ENCODE measurements around the gene SURF2. TPM values are rescaled to one million over a fixed set of nuclear protein-coding genes. Genes with fewer than 3 reads are reported as not detected.
"Not testable (repeated sequence)": the region's sequence is repeated elsewhere in the genome, so short reads cannot be mapped to it uniquely, and the experiment has no call there.

The SURF2 gene
- total RNA-seq, 1 experiment from 2014 or later, result 20.6 TPM

GRCh38 chr9:133389025-133389557 is 32.7 kb downstream of the SURF2 start:
- Mint-ChIP-seq H3K27ac (ENCODE audit: unreplicated experiment) (no peak overlapping the region), H3K27me3 (ENCODE audit: unreplicated experiment) (peaks cover 32% of the 10 kb centered on the region), H3K9me3 (ENCODE audit: low read depth, unreplicated experiment) (no peaks in the 10 kb centered on the region), H3K36me3 (ENCODE audit: insufficient read depth, unreplicated experiment) (no peaks in the 10 kb centered on the region), H3K4me3 (ENCODE audit: low read depth, unreplicated experiment) (no peak overlapping the region), H3K4me1 (ENCODE audit: low read depth, unreplicated experiment) (no peaks in the 10 kb centered on the region)
- DNase-seq, result no peak
- TF ChIP-seq, protein P1, sequence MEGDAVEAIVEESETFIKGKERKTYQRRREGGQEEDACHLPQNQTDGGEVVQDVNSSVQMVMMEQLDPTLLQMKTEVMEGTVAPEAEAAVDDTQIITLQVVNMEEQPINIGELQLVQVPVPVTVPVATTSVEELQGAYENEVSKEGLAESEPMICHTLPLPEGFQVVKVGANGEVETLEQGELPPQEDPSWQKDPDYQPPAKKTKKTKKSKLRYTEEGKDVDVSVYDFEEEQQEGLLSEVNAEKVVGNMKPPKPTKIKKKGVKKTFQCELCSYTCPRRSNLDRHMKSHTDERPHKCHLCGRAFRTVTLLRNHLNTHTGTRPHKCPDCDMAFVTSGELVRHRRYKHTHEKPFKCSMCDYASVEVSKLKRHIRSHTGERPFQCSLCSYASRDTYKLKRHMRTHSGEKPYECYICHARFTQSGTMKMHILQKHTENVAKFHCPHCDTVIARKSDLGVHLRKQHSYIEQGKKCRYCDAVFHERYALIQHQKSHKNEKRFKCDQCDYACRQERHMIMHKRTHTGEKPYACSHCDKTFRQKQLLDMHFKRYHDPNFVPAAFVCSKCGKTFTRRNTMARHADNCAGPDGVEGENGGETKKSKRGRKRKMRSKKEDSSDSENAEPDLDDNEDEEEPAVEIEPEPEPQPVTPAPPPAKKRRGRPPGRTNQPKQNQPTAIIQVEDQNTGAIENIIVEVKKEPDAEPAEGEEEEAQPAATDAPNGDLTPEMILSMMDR (IDR thresholded peaks at IDR 0.05; ENCODE audit: unreplicated experiment), result no peak
- intact Hi-C loops (cut with micrococcal nuclease; ENCODE audit: unreplicated experiment), result no loop called here
- BruUV-seq (replicated peaks), result no TSS peak
- CTCF ChIA-PET, result no interaction called here

DNA sequence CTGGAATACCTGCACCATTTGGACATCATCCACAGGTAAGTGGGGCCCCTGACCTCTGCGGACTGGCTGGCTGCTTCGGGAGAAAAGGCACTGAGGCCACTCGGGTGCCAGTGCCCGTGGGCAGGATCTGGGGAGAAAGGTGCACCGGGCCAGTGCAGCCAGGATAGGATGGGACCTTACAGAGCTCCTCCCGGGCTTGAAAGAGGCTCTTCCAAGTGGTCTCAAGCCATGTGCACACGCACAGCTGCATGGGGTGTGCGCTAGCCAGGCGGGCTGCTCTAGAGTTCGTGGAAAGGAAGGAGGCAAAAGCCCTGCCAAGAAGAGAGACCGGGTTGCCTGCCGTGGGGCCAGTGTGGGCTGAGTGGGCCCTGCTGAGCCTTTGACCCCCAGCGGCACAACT is 33.2 kb downstream of the SURF2 start:
- H3K9me3 Mint-ChIP-seq (ENCODE audit: low read depth, unreplicated experiment), result no peaks in the 10 kb centered on the region
- CTCF ChIA-PET, result interaction anchor here (0.6 kb wide), 1 partner anchor 514 kb away, joined by 3 read pairs; no protein-coding TSS in a partner anchor
- no peaks in the 10 kb centered on the region for H3K36me3 Mint-ChIP-seq (ENCODE audit: insufficient read depth, unreplicated experiment)

DNA sequence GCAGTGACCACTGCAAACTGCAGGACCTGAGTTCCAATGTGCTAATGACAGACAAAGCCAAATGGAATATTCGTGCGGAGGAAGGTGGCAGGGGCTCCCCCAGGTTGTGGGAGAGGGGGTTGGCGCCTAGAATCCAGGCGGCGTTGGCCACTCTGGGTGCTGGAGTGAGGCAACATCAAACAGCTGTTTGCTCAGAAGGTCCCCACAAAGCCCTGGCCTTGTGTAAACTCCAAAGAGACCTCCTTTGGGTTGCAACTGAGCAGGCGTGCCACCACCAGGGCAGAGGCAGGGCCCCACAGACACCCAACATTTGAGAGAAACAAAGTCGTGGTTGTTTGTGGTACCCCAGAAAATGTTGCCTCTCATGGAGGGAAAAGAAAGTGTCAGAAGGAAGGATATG is 34.4 kb downstream of the SURF2 start:
- DNase-seq, result no peak
- no TSS peak for BruUV-seq (replicated peaks)
- TF ChIP-seq, protein P1 (IDR thresholded peaks at IDR 0.05; ENCODE audit: unreplicated experiment), result no peak
- intact Hi-C loops (cut with micrococcal nuclease; ENCODE audit: unreplicated experiment), result no loop called here
- CTCF ChIA-PET, result no interaction called here
- Mint-ChIP-seq H3K9me3 (ENCODE audit: low read depth, unreplicated experiment) (no peaks in the 10 kb centered on the region), H3K27ac (ENCODE audit: unreplicated experiment) (no peak overlapping the region), H3K4me3 (ENCODE audit: low read depth, unreplicated experiment) (no peak overlapping the region), H3K27me3 (ENCODE audit: unreplicated experiment) (peaks cover 48% of the 10 kb centered on the region), H3K4me1 (ENCODE audit: low read depth, unreplicated experiment) (no peaks in the 10 kb centered on the region), H3K36me3 (ENCODE audit: insufficient read depth, unreplicated experiment) (no peaks in the 10 kb centered on the region)

More for the DNA sequence above, 33.2 kb downstream of the SURF2 start:
- peaks cover 37% of the 10 kb centered on the region for H3K27me3 Mint-ChIP-seq (ENCODE audit: unreplicated experiment)
- no TSS peak for BruUV-seq (replicated peaks)
- intact Hi-C loops (cut with micrococcal nuclease; ENCODE audit: unreplicated experiment), result no loop called here
- H3K27ac Mint-ChIP-seq (ENCODE audit: unreplicated experiment), result no peak overlapping the region
- no peaks in the 10 kb centered on the region for H3K4me1 Mint-ChIP-seq (ENCODE audit: low read depth, unreplicated experiment)
- TF ChIP-seq, protein P1 (IDR thresholded peaks at IDR 0.05; ENCODE audit: unreplicated experiment), result no peak
- H3K4me3 Mint-ChIP-seq (ENCODE audit: low read depth, unreplicated experiment), result no peak overlapping the region
- DNase-seq, result no peak

- H3K4me3 Mint-ChIP-seq (ENCODE audit: low read depth, unreplicated experiment); H3K9me3 Mint-ChIP-seq (ENCODE audit: low read depth, unreplicated experiment); H3K27ac Mint-ChIP-seq (ENCODE audit: unreplicated experiment); H3K36me3 Mint-ChIP-seq (ENCODE audit: insufficient read depth, unreplicated experiment); DNase-seq; H3K4me1 Mint-ChIP-seq (ENCODE audit: low read depth, unreplicated experiment); CTCF ChIA-PET; BruUV-seq (replicated peaks); intact Hi-C loops (cut with micrococcal nuclease; ENCODE audit: unreplicated experiment): not testable (repeated sequence)
- H3K27me3 Mint-ChIP-seq (ENCODE audit: unreplicated experiment), result peaks cover 51% of the 10 kb centered on the region
These were observed 35.1 kb downstream of the SURF2 start for GRCh38 chr9:133391449-133391848.

DNA sequence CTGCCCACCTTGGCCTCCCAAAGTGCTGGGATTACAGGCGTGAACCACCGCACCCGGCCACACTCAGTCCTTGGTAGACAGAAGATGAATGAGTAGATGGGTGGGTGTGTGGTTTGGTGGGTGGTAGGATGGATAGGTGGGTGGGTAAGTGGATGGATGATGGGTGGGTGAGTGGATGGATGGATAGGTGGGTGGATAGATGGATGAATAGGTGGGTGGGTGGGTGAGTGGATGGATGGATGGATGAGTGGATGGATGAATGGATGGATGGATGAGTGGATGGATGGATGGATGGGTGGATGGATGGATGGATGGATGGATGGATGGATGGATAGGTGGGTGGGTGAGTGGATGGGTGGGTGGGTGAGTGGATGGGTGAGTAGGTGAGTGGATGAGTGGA is 36.0 kb downstream of the SURF2 start:
- DNase-seq; H3K27ac Mint-ChIP-seq (ENCODE audit: unreplicated experiment); H3K9me3 Mint-ChIP-seq (ENCODE audit: low read depth, unreplicated experiment); H3K4me1 Mint-ChIP-seq (ENCODE audit: low read depth, unreplicated experiment); CTCF ChIA-PET; BruUV-seq (replicated peaks); H3K36me3 Mint-ChIP-seq (ENCODE audit: insufficient read depth, unreplicated experiment); H3K4me3 Mint-ChIP-seq (ENCODE audit: low read depth, unreplicated experiment); intact Hi-C loops (cut with micrococcal nuclease; ENCODE audit: unreplicated experiment): not testable (repeated sequence)
- H3K27me3 Mint-ChIP-seq (ENCODE audit: unreplicated experiment), result peaks cover 57% of the 10 kb centered on the region
